SK-N-SH (cell line): Measurements from ENCODE around the gene TMEM144.

Experiments
- CTCF ChIP-seq: fragments of 200-600 bp; sonication (generic); IDR thresholded peaks from 2 replicates; pipeline ENCODE4 v1.6.1; 2017; ENCODE audit warnings: antibody characterized with exemption, mild to moderate bottlenecking, moderate library complexity
- ELF1 ChIP-seq: IDR thresholded peaks from 2 replicates; pipeline ENCODE4 v1.4.0; 2012
- RAD21 ChIP-seq: IDR thresholded peaks from 2 replicates; pipeline ENCODE4 v1.6.1; 2012; ENCODE audit warnings: mild to moderate bottlenecking, low read length
- TAF1 ChIP-seq: IDR thresholded peaks from 2 replicates; pipeline ENCODE4 v1.6.1; 2012; ENCODE audit warnings: low read depth, mild to moderate bottlenecking, low read length, moderate library complexity, borderline replicate concordance
- TF ChIP-seq, protein P1 (sequence below): IDR thresholded peaks from 2 replicates; pipeline ENCODE4 v1.6.1; 2012; ENCODE audit warnings: mild to moderate bottlenecking, low read depth, low read length, moderate library complexity

- TF ChIP-seq, protein P1, sequence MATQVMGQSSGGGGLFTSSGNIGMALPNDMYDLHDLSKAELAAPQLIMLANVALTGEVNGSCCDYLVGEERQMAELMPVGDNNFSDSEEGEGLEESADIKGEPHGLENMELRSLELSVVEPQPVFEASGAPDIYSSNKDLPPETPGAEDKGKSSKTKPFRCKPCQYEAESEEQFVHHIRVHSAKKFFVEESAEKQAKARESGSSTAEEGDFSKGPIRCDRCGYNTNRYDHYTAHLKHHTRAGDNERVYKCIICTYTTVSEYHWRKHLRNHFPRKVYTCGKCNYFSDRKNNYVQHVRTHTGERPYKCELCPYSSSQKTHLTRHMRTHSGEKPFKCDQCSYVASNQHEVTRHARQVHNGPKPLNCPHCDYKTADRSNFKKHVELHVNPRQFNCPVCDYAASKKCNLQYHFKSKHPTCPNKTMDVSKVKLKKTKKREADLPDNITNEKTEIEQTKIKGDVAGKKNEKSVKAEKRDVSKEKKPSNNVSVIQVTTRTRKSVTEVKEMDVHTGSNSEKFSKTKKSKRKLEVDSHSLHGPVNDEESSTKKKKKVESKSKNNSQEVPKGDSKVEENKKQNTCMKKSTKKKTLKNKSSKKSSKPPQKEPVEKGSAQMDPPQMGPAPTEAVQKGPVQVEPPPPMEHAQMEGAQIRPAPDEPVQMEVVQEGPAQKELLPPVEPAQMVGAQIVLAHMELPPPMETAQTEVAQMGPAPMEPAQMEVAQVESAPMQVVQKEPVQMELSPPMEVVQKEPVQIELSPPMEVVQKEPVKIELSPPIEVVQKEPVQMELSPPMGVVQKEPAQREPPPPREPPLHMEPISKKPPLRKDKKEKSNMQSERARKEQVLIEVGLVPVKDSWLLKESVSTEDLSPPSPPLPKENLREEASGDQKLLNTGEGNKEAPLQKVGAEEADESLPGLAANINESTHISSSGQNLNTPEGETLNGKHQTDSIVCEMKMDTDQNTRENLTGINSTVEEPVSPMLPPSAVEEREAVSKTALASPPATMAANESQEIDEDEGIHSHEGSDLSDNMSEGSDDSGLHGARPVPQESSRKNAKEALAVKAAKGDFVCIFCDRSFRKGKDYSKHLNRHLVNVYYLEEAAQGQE, result no peak
- TF ChIP-seq RAD21 (no peak), TAF1 (no peak), CTCF (no peak), ELF1 (no peak)
Observed at GRCh38 chr4:158214856-158215255, 4.6 kb downstream of the TMEM144 start.
